HL-60/S4 (cell line): ENCODE results near the gene CTSE.
"Not testable (repeated sequence)": the region's sequence is repeated elsewhere in the genome, so short reads cannot be mapped to it uniquely, and the experiment has no call there.

Experiments
- in situ Hi-C: fragments of 300-500 bp; cut with MboI; formaldehyde crosslinking; loops from 2 replicates; pipeline ENCODE4 v1.14.3; 2022; ENCODE audit warnings: low sequenced_read_pairs

Gene CTSE

GRCh38 chr1:206023695-206024094 lies at the start of gene CTSE:
Gene CTSE (minus strand): TSS chr1:206023895. CDS start chr1:206023791, 104 bp downstream.
- in situ Hi-C loops: no loop called here

GRCh38 chr1:206070627-206071304 lies 47.1 kb upstream of the CTSE start:
- in situ Hi-C loops: no loop called here

GRCh38 chr1:206068314-206068713 lies 44.6 kb upstream of the CTSE start:
- in situ Hi-C loops: no loop called here

- in situ Hi-C loops: no loop called here
Measured at GRCh38 chr1:206067486-206068227, 44.0 kb upstream of the CTSE start.

- in situ Hi-C loops: no loop called here
Measured at GRCh38 chr1:206066479-206067171, 42.9 kb upstream of the CTSE start.

- in situ Hi-C loops: no loop called here
Measured at GRCh38 chr1:206065547-206066145, 42.0 kb upstream of the CTSE start.

- in situ Hi-C loops: not testable (repeated sequence)
Measured at GRCh38 chr1:206064501-206064900, 40.8 kb upstream of the CTSE start.

GRCh38 chr1:206064001-206064400 lies 40.3 kb upstream of the CTSE start:
- in situ Hi-C loops: not testable (repeated sequence)

- in situ Hi-C loops: no loop called here
Measured at GRCh38 chr1:206062464-206062863, 38.8 kb upstream of the CTSE start.

- in situ Hi-C loops: no loop called here
Measured at GRCh38 chr1:206060844-206061243, 37.1 kb upstream of the CTSE start.

GRCh38 chr1:206059355-206059915 lies 35.7 kb upstream of the CTSE start:
- in situ Hi-C loops: no loop called here

- in situ Hi-C loops: no loop called here
Measured at GRCh38 chr1:206058927-206059292, 35.2 kb upstream of the CTSE start.

GRCh38 chr1:206058289-206058926 lies 34.7 kb upstream of the CTSE start:
- in situ Hi-C loops: not testable (repeated sequence)

- in situ Hi-C loops: not testable (repeated sequence)
Measured at GRCh38 chr1:206055639-206056323, 32.1 kb upstream of the CTSE start.

- in situ Hi-C loops: not testable (repeated sequence)
Measured at GRCh38 chr1:206055069-206055625, 31.5 kb upstream of the CTSE start.

GRCh38 chr1:206053616-206054015 lies 29.9 kb upstream of the CTSE start:
- in situ Hi-C loops: not testable (repeated sequence)

GRCh38 chr1:206052919-206053610 lies 29.4 kb upstream of the CTSE start, which contains the start of gene RHEX:
Gene RHEX (plus strand): TSS chr1:206053173. CDS start chr1:206097829, 44,656 bp downstream.
- in situ Hi-C loops: not testable (repeated sequence)

GRCh38 chr1:206052231-206052865 lies 28.7 kb upstream of the CTSE start:
- in situ Hi-C loops: not testable (repeated sequence)
